NCI-H1417 (cell line): ENCODE measurements around the gene LRP8.

ENCODE experiments used
- DNase-seq, 3 experiments: peaks; one replicate each; lab custom pipeline; 2025; lab: John Stamatoyannopoulos, UW

LRP8 gene

GRCh38 chr1:53359934-53360276 is 32.0 kb upstream of the LRP8 start:
- DNase-seq = no peak

- no peak for DNase-seq
Observed at GRCh38 chr1:53359225-53359933, 31.5 kb upstream of the LRP8 start.

- no peak for DNase-seq
Observed at GRCh38 chr1:53356637-53357036, 28.8 kb upstream of the LRP8 start.

GRCh38 chr1:53354119-53354518 is 26.2 kb upstream of the LRP8 start:
- no peak for DNase-seq

- no peak for DNase-seq
Observed at GRCh38 chr1:53352561-53352960, 24.7 kb upstream of the LRP8 start.

GRCh38 chr1:53350853-53351767 is 23.2 kb upstream of the LRP8 start:
- no peak for DNase-seq

GRCh38 chr1:53349968-53350852 is 22.3 kb upstream of the LRP8 start:
- no peak for DNase-seq

GRCh38 chr1:53349369-53349835 is 21.5 kb upstream of the LRP8 start:
- no peak for DNase-seq

- DNase-seq = peak in 1 of 3 experiments; percentile 5
Observed at GRCh38 chr1:53348486-53349368, 20.9 kb upstream of the LRP8 start.

- no peak for DNase-seq
Observed at GRCh38 chr1:53346814-53347176, 18.9 kb upstream of the LRP8 start.

- peak in 1 of 3 experiments; percentile 19 for DNase-seq
Observed at GRCh38 chr1:53345996-53346813, 18.3 kb upstream of the LRP8 start.

GRCh38 chr1:53344921-53345838 is 17.3 kb upstream of the LRP8 start:
- no peak for DNase-seq

- peak in 2 of 3 experiments; percentile 49 to 81 for DNase-seq
Observed at GRCh38 chr1:53343831-53344668, 16.2 kb upstream of the LRP8 start.

- no peak for DNase-seq
Observed at GRCh38 chr1:53342735-53343470, 15.0 kb upstream of the LRP8 start.

- no peak for DNase-seq
Observed at GRCh38 chr1:53341961-53342707, 14.3 kb upstream of the LRP8 start.

- DNase-seq = no peak
Observed at GRCh38 chr1:53341521-53341895, 13.6 kb upstream of the LRP8 start.
